AG10803 (cell line): Measurements from ENCODE around the gene PELI2.

Source experiments
- DNase-seq: peaks from one replicate; pipeline ENCODE4 v3.0.0; 2010; ENCODE audit warnings: low read depth
- H3K4me3 ChIP-seq: 2 replicates; pipeline ENCODE4 v1.5.1; 2011; ENCODE audit warnings: mild to moderate bottlenecking, low read length, control low read depth
- TF ChIP-seq, protein P1 (sequence below): conservative IDR thresholded peaks from 2 replicates; pipeline ENCODE4 v1.5.1; 2011; ENCODE audit warnings: mild to moderate bottlenecking, low read length, control low read depth, inconsistent platforms

Gene PELI2

DNA sequence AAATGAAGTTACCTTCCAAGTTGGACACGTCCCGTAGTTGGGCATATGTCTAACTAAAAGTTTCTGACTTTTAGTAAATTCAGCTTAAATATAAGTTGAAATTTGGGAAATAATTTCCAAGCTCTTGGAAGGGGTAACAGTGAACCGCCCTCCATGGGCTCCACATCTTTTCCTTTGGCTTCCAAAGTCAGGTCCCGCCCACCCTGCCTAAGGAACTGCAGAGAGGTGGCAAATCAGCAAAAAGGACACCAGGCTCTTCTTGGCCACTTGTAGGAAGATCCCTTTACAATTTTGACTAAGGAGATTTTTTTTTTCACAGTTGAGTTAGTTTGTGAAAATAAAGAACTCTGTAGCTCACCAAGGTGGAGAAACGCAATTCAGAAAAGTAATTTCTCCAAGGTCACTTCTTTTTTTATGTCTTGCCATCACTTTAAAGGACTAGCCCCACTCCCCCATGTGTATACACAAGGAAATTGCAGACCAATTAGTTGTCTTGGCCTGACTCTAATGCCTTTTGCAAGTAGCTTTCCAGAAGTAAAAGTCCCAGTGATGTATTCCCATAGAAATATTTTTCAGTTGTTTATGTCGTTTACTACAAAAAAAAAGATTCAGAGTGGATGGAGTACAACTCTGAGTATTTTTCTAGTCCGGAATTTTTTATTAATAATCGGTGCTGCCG lies 181.2 kb downstream of the PELI2 start:
- TF ChIP-seq, protein P1, sequence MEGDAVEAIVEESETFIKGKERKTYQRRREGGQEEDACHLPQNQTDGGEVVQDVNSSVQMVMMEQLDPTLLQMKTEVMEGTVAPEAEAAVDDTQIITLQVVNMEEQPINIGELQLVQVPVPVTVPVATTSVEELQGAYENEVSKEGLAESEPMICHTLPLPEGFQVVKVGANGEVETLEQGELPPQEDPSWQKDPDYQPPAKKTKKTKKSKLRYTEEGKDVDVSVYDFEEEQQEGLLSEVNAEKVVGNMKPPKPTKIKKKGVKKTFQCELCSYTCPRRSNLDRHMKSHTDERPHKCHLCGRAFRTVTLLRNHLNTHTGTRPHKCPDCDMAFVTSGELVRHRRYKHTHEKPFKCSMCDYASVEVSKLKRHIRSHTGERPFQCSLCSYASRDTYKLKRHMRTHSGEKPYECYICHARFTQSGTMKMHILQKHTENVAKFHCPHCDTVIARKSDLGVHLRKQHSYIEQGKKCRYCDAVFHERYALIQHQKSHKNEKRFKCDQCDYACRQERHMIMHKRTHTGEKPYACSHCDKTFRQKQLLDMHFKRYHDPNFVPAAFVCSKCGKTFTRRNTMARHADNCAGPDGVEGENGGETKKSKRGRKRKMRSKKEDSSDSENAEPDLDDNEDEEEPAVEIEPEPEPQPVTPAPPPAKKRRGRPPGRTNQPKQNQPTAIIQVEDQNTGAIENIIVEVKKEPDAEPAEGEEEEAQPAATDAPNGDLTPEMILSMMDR: no peak
- no peak for DNase-seq
- no peak overlapping the region for H3K4me3 ChIP-seq

DNA sequence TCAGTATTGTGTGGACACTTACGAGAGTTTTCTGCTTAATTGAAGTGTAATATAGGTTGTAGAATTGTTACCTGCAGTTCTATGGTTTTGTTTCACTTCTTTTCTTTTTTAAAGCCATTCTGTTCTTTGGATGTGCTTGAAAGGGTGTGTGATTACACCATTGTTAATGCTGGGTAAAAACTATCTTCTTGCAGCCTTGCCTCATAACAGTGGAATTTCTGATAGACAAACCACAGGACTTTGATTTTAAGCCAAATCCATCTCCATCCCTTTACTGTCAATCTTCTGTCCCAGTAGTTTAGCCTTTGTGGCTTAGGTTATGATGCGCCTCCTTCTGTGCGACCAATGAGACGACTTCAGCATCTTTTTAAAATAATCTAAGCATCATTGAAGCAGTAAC lies 182.3 kb downstream of the PELI2 start:
- no peak overlapping the region for H3K4me3 ChIP-seq
- peak; percentile 17 for DNase-seq
- TF ChIP-seq, protein P1: no peak

DNA sequence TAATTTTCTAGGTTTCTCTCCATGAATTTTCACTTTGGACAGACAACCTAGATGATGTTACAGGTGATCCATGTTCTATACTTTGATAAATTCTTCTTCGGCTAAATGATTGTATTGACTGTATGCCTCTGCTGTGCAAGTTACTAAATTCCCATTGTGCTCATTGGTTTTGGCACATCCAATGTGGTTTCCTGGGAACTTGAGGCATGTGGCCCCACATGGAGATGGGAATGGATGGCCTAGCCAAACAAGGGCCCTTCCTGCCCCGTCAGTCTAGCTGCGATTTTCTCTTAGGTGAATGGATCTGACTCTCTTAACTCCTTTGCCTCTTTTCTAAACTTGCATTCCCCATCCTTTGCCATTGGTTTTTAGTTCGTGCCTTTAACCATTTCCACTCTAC lies 186.2 kb downstream of the PELI2 start:
- H3K4me3 ChIP-seq: no peak overlapping the region
- TF ChIP-seq, protein P1: no peak
- DNase-seq: peak; percentile 29

DNA sequence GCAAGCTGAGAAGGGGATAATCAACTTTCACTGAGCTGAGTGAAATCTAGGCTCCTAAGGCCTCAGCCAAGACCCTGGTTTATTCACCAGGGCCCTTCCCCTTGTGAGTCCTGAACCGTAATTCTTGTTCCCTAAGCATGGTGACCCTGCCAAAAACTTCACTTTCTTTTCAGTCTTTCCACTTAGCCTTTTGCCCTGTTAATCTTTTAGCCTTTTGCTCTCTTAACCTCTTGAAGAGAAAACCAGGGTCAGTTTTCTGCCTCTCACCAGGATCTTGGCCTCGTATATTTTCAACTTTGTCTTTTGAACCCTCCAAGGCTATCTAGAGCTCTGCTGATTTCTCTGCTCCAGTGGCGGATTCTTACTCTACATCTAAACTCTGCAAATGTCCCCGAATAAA lies 191.0 kb downstream of the PELI2 start:
- no peak overlapping the region for H3K4me3 ChIP-seq
- TF ChIP-seq, protein P1: no peak
- no peak for DNase-seq

DNA sequence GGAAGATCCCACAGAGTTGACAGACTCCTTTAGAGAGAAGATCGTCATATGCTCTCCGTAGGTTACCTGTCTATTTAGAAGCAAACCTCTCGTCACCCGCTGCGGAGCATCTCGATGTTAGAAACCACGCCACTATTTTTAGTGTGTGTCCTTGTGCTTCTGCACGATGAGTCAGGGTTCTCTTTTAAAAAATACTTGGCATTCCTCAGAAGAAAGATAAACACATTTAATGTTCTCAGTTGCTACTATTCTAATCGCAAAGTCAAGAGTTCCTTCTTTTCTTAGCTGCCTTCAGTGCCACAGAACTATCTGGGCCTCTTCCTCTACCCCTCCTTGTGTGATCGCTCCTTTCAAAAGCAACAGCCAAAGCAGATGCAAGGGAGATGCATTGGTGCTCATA lies 192.4 kb downstream of the PELI2 start:
- TF ChIP-seq, protein P1: no peak
- no peak overlapping the region for H3K4me3 ChIP-seq

DNA sequence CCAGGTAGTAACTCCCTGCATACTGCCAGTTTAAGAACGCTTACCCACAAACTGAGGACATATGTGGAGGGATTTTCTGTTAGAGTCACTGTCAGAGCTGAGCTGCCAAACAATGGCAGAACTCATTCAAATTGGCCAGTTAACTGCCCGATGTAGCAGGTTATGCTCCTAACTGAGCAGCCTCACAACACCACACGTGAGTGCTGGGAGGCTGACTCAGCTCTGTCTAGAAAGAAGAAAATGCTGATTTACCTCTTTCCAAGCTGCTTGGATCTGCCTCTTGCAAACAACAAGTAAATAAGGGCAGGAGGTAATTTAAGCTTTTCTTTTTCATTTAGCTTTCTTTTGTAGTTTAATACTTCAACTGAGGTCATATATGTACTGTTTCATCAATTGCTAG lies 195.6 kb downstream of the PELI2 start:
- no peak for DNase-seq

More for the DNA sequence above, 192.4 kb downstream of the PELI2 start:
- DNase-seq: peak; percentile 13

More for the DNA sequence above, 195.6 kb downstream of the PELI2 start:
- TF ChIP-seq, protein P1: no peak
- H3K4me3 ChIP-seq: no peak overlapping the region
